HUES64 (cell line): ENCODE results near the gene GPR142.
"Not testable (repeated sequence)": the region's sequence is repeated elsewhere in the genome, so short reads cannot be mapped to it uniquely, and the experiment has no call there.

ENCODE experiments used
- H3K27ac ChIP-seq: 2 replicates; pipeline ENCODE4 v1.7.0; 2013; ENCODE audit warnings: low read depth, low read length, inconsistent platforms
- H3K27me3 ChIP-seq: 2 replicates; pipeline ENCODE4 v1.6.1; 2013; ENCODE audit warnings: mild to moderate bottlenecking, low read length; ENCODE audit not compliant: insufficient read depth
- H3K36me3 ChIP-seq: 2 replicates; pipeline ENCODE4 v1.6.1; 2013; ENCODE audit warnings: mild to moderate bottlenecking, low read length; ENCODE audit not compliant: insufficient read depth
- H3K4me1 ChIP-seq: 2 replicates; pipeline ENCODE4 v1.6.1; 2013; ENCODE audit warnings: mild to moderate bottlenecking, low read length, moderate library complexity; ENCODE audit not compliant: insufficient read depth
- H3K4me3 ChIP-seq: 2 replicates; pipeline ENCODE4 v1.5.1; 2013; ENCODE audit warnings: mild to moderate bottlenecking, low read length, moderate library complexity
- H3K9ac ChIP-seq: 2 replicates; pipeline ENCODE4 v1.6.1; 2013; ENCODE audit warnings: mild to moderate bottlenecking, low read depth, low read length
- H3K9me3 ChIP-seq: 2 replicates; pipeline ENCODE4 v1.6.1; 2013; ENCODE audit warnings: low read depth, low read length; ENCODE audit not compliant: insufficient read depth
- whole genome bisulfite sequencing: fragments of 150-250, 120-280 bp; methylation state at CpG from one replicate; pipeline ENCODE4 v1.1.7; 2013; ENCODE audit warnings: missing lambda C conversion rate; 5-methylcytosine and 5-hydroxymethylcytosine counted together

GPR142 gene

DNA sequence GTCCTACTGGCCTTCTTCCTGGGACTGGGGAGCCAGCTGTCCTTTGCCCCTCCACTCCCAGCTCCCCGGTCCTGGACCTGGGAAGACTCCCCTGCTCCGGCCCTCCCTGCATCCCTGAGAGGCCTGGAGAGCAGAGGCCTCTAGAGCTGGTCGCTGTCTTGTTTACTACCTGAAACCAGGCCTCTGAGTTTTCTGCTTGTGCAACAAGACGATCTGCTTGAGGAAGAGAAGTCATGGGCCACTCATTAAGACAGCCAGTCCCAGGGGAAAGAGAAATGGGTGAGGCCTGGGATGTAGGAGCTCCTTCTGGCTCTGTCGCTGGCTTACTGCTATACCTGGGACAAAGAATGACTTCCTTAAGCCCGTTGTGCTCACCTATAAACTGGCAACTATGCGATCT lies 34.7 kb downstream of the GPR142 start:
- H3K9ac ChIP-seq = no peak overlapping the region
- H3K4me3 ChIP-seq = no peak overlapping the region
- peaks cover 17% of the 10 kb centered on the region for H3K4me1 ChIP-seq
- H3K27ac ChIP-seq = no peak overlapping the region
- no peaks in the 10 kb centered on the region for H3K9me3 ChIP-seq
- WGBS = 92% methylated on average over 7 of the region's 7 CpGs
- H3K36me3 ChIP-seq = no peaks in the 10 kb centered on the region
- no peaks in the 10 kb centered on the region for H3K27me3 ChIP-seq

DNA sequence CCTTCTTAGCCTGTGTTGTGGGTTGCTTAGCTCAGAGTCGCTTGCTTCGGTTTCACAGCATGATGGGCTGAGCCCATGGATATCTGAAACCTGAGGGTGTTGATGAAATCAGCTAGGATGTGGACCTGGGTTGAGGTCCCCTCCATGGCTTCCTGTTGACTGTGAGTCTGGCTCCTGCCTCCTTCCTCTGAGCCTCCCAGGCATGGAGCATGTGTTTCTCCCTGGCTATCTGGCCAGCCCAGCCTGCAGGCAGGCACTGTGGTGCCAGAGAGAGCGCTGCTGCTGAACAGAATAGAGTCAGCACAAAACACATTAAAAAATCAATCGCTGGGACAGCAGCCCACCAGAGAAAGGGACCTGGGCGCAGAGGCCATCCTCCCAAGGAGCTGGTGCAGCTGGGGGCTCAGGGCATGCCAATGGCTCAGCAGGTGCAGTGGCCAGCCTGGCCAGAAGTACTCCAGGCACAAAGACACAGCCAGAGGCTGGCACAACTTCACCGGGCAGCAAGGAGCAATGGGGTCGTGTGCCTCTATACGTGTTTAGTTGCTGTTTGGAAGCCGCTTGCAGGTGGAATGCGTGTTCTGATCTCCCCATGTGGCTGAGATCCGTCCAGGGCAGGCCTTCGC lies 36.3 kb downstream of the GPR142 start:
- Histone ChIP-seq H3K27ac (no peak overlapping the region), H3K9ac (no peak overlapping the region), H3K27me3 (no peaks in the 10 kb centered on the region), H3K9me3 (no peaks in the 10 kb centered on the region), H3K4me3 (0 out of 2 replicates have a peak overlapping the region, but pooled peaks have one; percentile 23), H3K4me1 (peaks cover 17% of the 10 kb centered on the region), H3K36me3 (no peaks in the 10 kb centered on the region)
- 71% methylated on average over 12 of the region's 12 CpGs for WGBS

DNA sequence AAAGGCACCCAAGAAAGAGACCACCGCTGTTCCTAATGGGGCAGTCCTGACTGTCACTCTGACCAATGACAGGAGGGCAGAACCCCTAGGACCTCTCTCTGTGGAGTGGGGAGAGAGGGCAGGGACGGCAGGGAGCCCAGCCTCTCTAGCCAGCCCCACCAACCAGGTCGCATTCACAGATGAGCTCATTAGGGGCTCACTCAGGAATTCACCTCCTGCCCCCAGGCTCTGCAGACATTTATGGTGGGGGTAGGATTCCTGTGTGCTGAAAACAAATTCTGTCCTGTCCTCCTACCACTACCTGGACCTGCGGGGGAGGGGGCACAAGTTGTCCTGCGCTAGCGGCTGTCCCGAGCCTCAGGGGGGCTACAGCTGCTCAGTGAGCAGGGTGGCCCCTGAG lies 36.9 kb downstream of the GPR142 start:
- peak overlapping the region; percentile 29; the same call in 1 of the 2 replicates for H3K27ac ChIP-seq
- H3K4me3 ChIP-seq = peak overlapping the region; percentile 23
- no peaks in the 10 kb centered on the region for H3K27me3 ChIP-seq
- peaks cover 17% of the 10 kb centered on the region for H3K4me1 ChIP-seq
- 23% methylated on average over 6 of the region's 7 CpGs for whole genome bisulfite sequencing
- H3K36me3 ChIP-seq = no peaks in the 10 kb centered on the region
- no peaks in the 10 kb centered on the region for H3K9me3 ChIP-seq
- peak overlapping the region; percentile 42; the same call in 1 of the 2 replicates for H3K9ac ChIP-seq

DNA sequence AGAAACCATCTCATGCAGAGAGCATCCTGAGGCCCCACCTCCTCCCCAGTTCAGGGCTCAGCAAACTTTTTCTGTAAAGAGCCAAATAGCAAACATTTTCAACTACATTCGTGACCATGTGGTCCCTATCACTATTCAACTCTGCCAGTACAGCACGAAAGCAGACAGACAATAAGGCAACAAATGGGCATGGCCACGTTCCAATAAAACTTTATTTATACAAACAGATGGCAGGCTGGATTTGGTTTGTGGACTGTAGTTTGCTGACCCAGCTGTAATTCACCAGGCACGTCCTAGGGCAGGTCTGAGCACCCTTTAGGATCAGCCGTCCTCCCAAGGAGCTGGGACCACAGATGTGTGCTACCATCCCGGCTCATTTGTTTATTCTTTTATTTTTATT lies 37.5 kb downstream of the GPR142 start:
- Histone ChIP-seq H3K4me3 (peak overlapping the region; percentile 23), H3K4me1 (peaks cover 17% of the 10 kb centered on the region), H3K9me3 (no peaks in the 10 kb centered on the region), H3K9ac (no peak overlapping the region), H3K36me3 (no peaks in the 10 kb centered on the region), H3K27ac (no peak overlapping the region), H3K27me3 (no peaks in the 10 kb centered on the region)
- WGBS = 71% methylated on average over 5 of the region's 6 CpGs

DNA sequence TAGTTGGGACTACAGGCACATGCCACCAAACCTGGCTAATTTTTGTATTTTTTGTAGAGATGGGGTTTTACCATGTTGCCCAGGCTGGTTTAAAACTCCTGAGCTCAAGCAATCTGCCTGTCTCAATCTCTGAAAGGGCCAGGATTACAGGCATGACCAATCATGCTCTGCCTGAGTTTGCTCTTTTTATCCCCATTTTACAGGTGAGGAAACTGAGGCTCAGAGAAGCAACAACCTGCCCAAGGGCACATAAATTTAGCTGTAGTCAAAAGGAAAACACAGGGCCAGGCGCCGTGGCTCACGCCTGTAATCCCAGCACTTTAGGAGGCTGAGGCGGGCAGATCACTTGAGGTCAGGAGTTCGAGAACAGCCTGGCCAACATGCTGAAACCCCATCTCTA lies 38.0 kb downstream of the GPR142 start:
- H3K36me3 ChIP-seq, H3K4me3 ChIP-seq, H3K27ac ChIP-seq, H3K27me3 ChIP-seq, H3K9ac ChIP-seq, H3K9me3 ChIP-seq: not testable (repeated sequence)
- H3K4me1 ChIP-seq = peaks cover 17% of the 10 kb centered on the region
- WGBS = 96% methylated on average over 5 of the region's 5 CpGs

DNA sequence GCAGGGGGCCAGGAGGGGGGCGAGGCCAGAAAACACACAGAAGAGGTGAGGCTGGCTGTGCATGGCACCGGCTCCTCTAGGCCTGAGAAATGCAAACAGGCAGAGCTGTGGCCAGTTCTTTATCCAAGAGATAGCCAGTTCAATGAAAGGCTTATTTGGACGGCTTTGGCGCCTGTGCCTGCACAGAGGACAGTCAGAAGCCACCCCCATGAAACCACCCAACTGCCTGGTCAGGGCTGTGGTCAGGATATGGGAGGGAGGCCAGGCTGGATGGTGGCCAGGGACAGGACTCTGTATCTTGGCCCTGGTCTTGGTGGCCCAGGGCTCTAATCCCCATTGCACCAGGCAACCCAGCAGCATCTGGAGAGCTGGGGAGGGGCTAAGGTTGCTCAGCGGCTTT lies 40.1 kb downstream of the GPR142 start:
- peaks cover 17% of the 10 kb centered on the region for H3K4me1 ChIP-seq
- no peak overlapping the region for H3K4me3 ChIP-seq
- no peak overlapping the region for H3K27ac ChIP-seq
- H3K9ac ChIP-seq = no peak overlapping the region
- 97% methylated on average over 5 of the region's 5 CpGs for WGBS
- no peaks in the 10 kb centered on the region for H3K9me3 ChIP-seq
- no peaks in the 10 kb centered on the region for H3K36me3 ChIP-seq
- no peaks in the 10 kb centered on the region for H3K27me3 ChIP-seq

DNA sequence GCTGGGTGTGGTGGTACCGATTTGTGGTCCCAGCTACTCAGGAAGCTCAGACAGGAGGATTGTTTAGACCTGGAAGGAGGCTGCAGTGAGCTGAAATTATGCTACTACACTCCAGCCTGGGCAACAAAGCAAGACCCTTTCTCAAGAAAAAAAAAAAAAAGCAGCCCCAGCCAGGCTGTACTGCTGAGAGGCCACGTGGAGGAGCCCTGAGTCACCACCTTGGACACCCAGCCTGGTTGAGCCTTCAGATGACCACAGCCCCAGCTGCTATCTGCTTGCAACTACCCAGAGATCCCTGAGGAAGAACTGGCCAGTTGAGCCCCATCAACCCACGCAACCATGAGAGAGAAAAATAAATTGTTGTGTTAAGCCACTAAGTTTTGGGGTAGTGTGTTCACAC lies 41.0 kb downstream of the GPR142 start:
- WGBS = 76% methylated on average over 3 of the region's 3 CpGs

DNA sequence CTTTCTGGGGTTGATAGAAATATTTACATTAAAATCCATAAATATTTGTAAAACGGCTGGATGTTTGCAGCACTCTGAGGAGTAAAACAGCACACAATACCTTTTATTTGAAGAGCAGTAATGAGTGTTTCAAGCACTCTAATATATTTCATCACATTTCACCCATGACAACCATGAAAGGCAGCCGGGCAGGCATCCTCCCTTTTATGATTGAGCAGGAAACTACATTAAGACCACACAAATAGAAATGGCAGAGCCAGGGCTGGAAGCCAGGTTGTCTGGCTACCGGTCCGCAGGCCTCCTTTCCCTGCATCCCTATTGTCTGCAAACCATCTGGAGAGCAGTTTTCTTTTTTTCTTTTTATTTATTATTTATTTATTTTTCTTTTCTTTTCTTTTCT lies 41.5 kb downstream of the GPR142 start:
- Histone ChIP-seq H3K4me1 (peaks cover 12% of the 10 kb centered on the region), H3K27me3 (no peaks in the 10 kb centered on the region)

More for the DNA sequence above, 41.0 kb downstream of the GPR142 start:
- Histone ChIP-seq H3K27me3 (no peaks in the 10 kb centered on the region), H3K4me3 (no peak overlapping the region), H3K36me3 (no peaks in the 10 kb centered on the region), H3K27ac (no peak overlapping the region), H3K9ac (no peak overlapping the region), H3K9me3 (no peaks in the 10 kb centered on the region), H3K4me1 (peaks cover 17% of the 10 kb centered on the region)

DNA sequence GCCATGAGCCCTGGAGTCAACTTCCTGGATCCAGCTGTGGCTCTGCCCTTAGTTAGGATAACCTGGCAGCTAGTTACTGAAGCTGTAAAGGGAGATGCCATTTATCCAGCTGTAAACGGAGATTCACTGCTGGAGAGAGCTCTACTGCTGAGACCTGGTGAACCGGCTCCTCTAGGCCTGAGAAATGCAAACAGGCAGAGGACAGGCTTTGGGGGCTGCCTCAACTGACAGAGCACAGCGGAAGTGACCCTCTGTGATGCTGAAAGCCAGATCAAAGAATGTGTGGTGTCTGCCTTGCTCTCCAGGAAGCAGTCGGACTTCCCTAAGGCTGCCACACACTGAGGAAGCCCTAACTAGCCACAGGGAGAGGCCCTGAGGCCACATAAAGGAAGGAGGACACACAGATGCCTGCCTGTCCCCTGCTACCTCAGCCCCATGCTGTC lies 42.7 kb downstream of the GPR142 start:
- no peaks in the 10 kb centered on the region for H3K27me3 ChIP-seq

More for the DNA sequence above, 41.5 kb downstream of the GPR142 start:
- H3K9ac ChIP-seq = no peak overlapping the region
- no peak overlapping the region for H3K27ac ChIP-seq
- H3K4me3 ChIP-seq = no peak overlapping the region
- H3K36me3 ChIP-seq = no peaks in the 10 kb centered on the region
- H3K9me3 ChIP-seq = no peaks in the 10 kb centered on the region
- WGBS = 92% methylated on average over 4 of the region's 4 CpGs

DNA sequence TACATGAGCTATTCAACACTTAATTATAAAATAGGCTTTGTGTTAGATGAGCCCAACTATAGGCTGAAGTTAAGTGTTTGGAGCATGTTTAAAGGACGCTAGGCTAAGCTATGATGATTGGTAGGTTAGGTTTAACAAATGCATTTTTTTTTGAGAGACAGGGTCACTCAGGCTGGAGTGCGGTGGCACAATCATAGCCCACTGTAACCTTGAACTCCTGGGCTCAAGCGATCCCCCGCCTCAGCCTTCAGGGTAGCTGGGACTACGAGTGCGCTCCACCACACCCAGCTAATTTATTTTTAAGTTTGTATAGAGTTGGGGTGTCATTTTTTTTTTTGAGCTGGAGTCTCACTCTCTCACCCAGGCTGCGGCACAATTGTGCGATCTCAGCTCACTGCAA lies 45.3 kb downstream of the GPR142 start:
- no peak overlapping the region for H3K27ac ChIP-seq
- no peaks in the 10 kb centered on the region for H3K9me3 ChIP-seq
- WGBS = 96% methylated on average over 6 of the region's 8 CpGs
- no peak overlapping the region for H3K4me3 ChIP-seq
- no peaks in the 10 kb centered on the region for H3K4me1 ChIP-seq
- no peaks in the 10 kb centered on the region for H3K36me3 ChIP-seq
- H3K27me3 ChIP-seq = no peaks in the 10 kb centered on the region
- H3K9ac ChIP-seq = no peak overlapping the region

More for the DNA sequence above, 42.7 kb downstream of the GPR142 start:
- 54% methylated on average over 4 of the region's 4 CpGs for WGBS
- Histone ChIP-seq H3K9ac (no peak overlapping the region), H3K4me3 (no peak overlapping the region), H3K27ac (no peak overlapping the region; the same call in 1 of the 2 replicates), H3K36me3 (no peaks in the 10 kb centered on the region), H3K4me1 (no peaks in the 10 kb centered on the region; the same call in 1 of the 2 replicates), H3K9me3 (no peaks in the 10 kb centered on the region)

DNA sequence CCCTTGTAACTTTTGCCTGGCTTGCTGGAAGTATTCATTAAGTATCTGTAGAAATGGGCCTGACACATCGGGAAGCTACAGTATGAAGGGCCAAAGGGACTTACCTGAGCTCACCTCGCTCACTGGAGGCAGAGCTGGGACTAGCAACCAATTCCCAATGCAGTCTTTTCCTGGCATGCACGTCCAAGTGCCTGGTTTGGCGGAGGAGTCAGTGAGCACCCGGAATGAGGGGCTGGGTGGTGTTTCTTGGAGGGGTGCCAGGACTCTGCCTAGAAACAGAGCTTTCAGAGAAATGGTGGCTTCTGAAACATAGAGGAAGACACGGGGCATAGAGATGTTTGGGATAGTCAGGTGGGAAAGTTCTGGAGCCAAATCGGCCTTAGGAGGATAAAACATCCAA lies 46.2 kb downstream of the GPR142 start:
- H3K36me3 ChIP-seq = no peaks in the 10 kb centered on the region
- H3K9ac ChIP-seq = no peak overlapping the region
- H3K27ac ChIP-seq = no peak overlapping the region
- no peaks in the 10 kb centered on the region for H3K27me3 ChIP-seq
- no peaks in the 10 kb centered on the region for H3K4me1 ChIP-seq
- no peak overlapping the region for H3K4me3 ChIP-seq
- 94% methylated on average over 7 of the region's 7 CpGs for WGBS
- no peaks in the 10 kb centered on the region for H3K9me3 ChIP-seq

DNA sequence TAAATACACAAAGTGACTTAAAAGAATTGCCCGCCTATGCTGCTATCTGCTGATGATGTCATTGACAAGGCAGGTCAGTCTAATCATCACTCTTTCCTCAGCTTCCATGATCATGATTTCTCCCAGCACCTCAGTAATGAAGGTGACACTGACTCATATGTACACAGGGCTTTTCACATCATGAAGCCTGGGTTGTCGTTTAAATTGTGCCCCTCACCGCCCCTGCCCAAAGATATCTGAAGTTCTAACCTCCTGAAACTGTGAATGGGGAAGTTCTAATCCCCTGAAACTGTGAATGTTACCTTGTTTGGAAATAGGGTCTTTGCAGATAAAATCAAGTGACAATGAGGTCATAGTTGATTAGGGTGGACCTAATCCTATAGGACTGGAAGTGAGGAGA lies 47.2 kb downstream of the GPR142 start:
- Histone ChIP-seq H3K36me3 (no peaks in the 10 kb centered on the region), H3K9me3 (no peaks in the 10 kb centered on the region), H3K27ac (no peak overlapping the region), H3K4me1 (no peaks in the 10 kb centered on the region), H3K27me3 (no peaks in the 10 kb centered on the region), H3K4me3 (no peak overlapping the region), H3K9ac (no peak overlapping the region)
- WGBS = 89% methylated on average over 3 of the region's 3 CpGs
